H9 (cell line): Measurements from ENCODE around the gene TMEM184B. TPM values are rescaled to one million over a fixed set of nuclear protein-coding genes. Genes with fewer than 3 reads are reported as not detected.

Source experiments
- DNase-seq: peaks from one replicate; pipeline ENCODE4 v3.0.0-alpha.2; 2017
- H2AFZ ChIP-seq: one replicate; pipeline ENCODE4 v1.6.1; 2013; ENCODE audit warnings: mild to moderate bottlenecking, low read length, control low read depth, moderate library complexity
- H2AK5ac ChIP-seq: 2 replicates; pipeline ENCODE4 v1.6.1; 2013; ENCODE audit warnings: low read length, control low read depth, mixed read lengths; ENCODE audit not compliant: insufficient read length
- H2BK120ac ChIP-seq: one replicate; pipeline ENCODE4 v1.6.1; 2013; ENCODE audit warnings: low read depth, mild to moderate bottlenecking, low read length, control low read depth, inconsistent platforms; ENCODE audit not compliant: poor library complexity, severe bottlenecking
- H2BK12ac ChIP-seq: 2 replicates; pipeline ENCODE4 v1.6.1; 2013; ENCODE audit warnings: low read length, control low read depth, mixed read lengths, low read depth; ENCODE audit not compliant: insufficient read length
- H2BK15ac ChIP-seq: 2 replicates; pipeline ENCODE4 v1.6.1; 2013; ENCODE audit warnings: low read depth, low read length, control low read depth
- H2BK20ac ChIP-seq: one replicate; pipeline ENCODE4 v1.6.1; 2013; ENCODE audit warnings: low read depth, mild to moderate bottlenecking, low read length, control low read depth, inconsistent platforms; ENCODE audit not compliant: poor library complexity, severe bottlenecking
- H2BK5ac ChIP-seq: 2 replicates; pipeline ENCODE4 v1.6.1; 2013; ENCODE audit warnings: low read length, control low read depth, mixed read lengths; ENCODE audit not compliant: insufficient read length
- H3K14ac ChIP-seq: 2 replicates; pipeline ENCODE4 v1.6.1; 2013; ENCODE audit warnings: low read length, control low read depth; ENCODE audit not compliant: insufficient read depth
- H3K18ac ChIP-seq: 2 replicates; pipeline ENCODE4 v1.6.1; 2013; ENCODE audit warnings: low read depth, mild to moderate bottlenecking, mixed read lengths, low read length, control low read depth; ENCODE audit not compliant: insufficient read length
- H3K23ac ChIP-seq: 2 replicates; pipeline ENCODE4 v1.6.1; 2013; ENCODE audit warnings: low read length, control low read depth, mixed read lengths, low read depth; ENCODE audit not compliant: insufficient read length
- H3K23me2 ChIP-seq: 2 replicates; pipeline ENCODE4 v1.6.1; 2013; ENCODE audit warnings: low read depth, mild to moderate bottlenecking, mixed read lengths, low read length, control low read depth; ENCODE audit not compliant: insufficient read length, poor library complexity, severe bottlenecking
- H3K27ac ChIP-seq: 2 replicates; pipeline ENCODE4 v1.5.1; 2013; ENCODE audit warnings: low read length, control low read depth, mixed read lengths, low read depth; ENCODE audit not compliant: insufficient read length
- H3K27me3 ChIP-seq: 2 replicates; pipeline ENCODE4 v1.6.1; 2013; ENCODE audit warnings: low read length, control low read depth, inconsistent platforms; ENCODE audit not compliant: insufficient read depth
- H3K4ac ChIP-seq: 2 replicates; pipeline ENCODE4 v1.6.1; 2013; ENCODE audit warnings: low read depth, mild to moderate bottlenecking, control low read depth, inconsistent platforms, low read length, moderate library complexity
- H3K4me1 ChIP-seq: 2 replicates; pipeline ENCODE4 v1.6.1; 2013; ENCODE audit warnings: low read length, control low read depth, inconsistent platforms; ENCODE audit not compliant: insufficient read depth
- H3K4me2 ChIP-seq: 2 replicates; pipeline ENCODE4 v1.6.1; 2013; ENCODE audit warnings: low read length, control low read depth, mixed read lengths; ENCODE audit not compliant: insufficient read length, insufficient read depth
- H3K56ac ChIP-seq: 2 replicates; pipeline ENCODE4 v1.6.1; 2013; ENCODE audit warnings: low read depth, mild to moderate bottlenecking, mixed read lengths, low read length, control low read depth; ENCODE audit not compliant: insufficient read length
- H3K79me1 ChIP-seq: 2 replicates; pipeline ENCODE4 v1.6.1; 2013; ENCODE audit warnings: low read depth, mild to moderate bottlenecking, moderate library complexity, low read length, control low read depth, inconsistent platforms; ENCODE audit not compliant: insufficient read depth, poor library complexity, severe bottlenecking
- H3K79me2 ChIP-seq: 2 replicates; pipeline ENCODE4 v1.6.1; 2013; ENCODE audit warnings: low read length, control low read depth, inconsistent platforms; ENCODE audit not compliant: insufficient read depth
- H3K9ac ChIP-seq: 2 replicates; pipeline ENCODE4 v1.6.1; 2013; ENCODE audit warnings: low read length, control low read depth, mixed read lengths; ENCODE audit not compliant: insufficient read length; ENCODE audit errors: extremely low read depth
- H3K9me3 ChIP-seq: one replicate; pipeline ENCODE4 v1.6.1; 2013; ENCODE audit warnings: low read depth, low read length, inconsistent platforms; ENCODE audit not compliant: control insufficient read depth
- H3T11ph ChIP-seq: one replicate; pipeline ENCODE4 v1.6.1; 2013; ENCODE audit warnings: mild to moderate bottlenecking, low read length, control low read depth, inconsistent platforms
- H4K20me1 ChIP-seq: one replicate; pipeline ENCODE4 v1.6.1; 2013; ENCODE audit not compliant: control insufficient read depth, insufficient read length, insufficient read depth
- H4K5ac ChIP-seq: 2 replicates; pipeline ENCODE4 v1.6.1; 2013; ENCODE audit warnings: low read depth, mild to moderate bottlenecking, mixed read lengths, low read length, control low read depth; ENCODE audit not compliant: insufficient read length
- H4K8ac ChIP-seq: replicated peaks from 2 replicates; pipeline ENCODE4 v1.6.1; 2013; ENCODE audit warnings: low read length, control low read depth, mixed read lengths, low read depth; ENCODE audit not compliant: insufficient read length
- H4K91ac ChIP-seq: 2 replicates; pipeline ENCODE4 v1.6.1; 2013; ENCODE audit warnings: low read depth, mild to moderate bottlenecking, moderate library complexity, mixed read lengths, low read length, control low read depth; ENCODE audit not compliant: insufficient read length
- H3K27ac Mint-ChIP-seq, 3 experiments: 2 replicates in 2 of 3; 3 replicates in 1 of 3; pipeline ENCODE4 v1.8.0; 2020 to 2021; ENCODE audit warnings: mixed read lengths in 3 of 3, mild to moderate bottlenecking in 1 of 3, moderate library complexity in 1 of 3
- H3K27me3 Mint-ChIP-seq: 2 replicates; pipeline ENCODE4 v1.8.0; 2021; ENCODE audit warnings: low read depth, mild to moderate bottlenecking, moderate library complexity, mixed read lengths
- H3K36me3 Mint-ChIP-seq, 3 experiments: 2 replicates in 2 of 3; 3 replicates in 1 of 3; pipeline ENCODE4 v1.8.0; 2020 to 2021; ENCODE audit warnings: low read depth in 3 of 3, mixed read lengths in 3 of 3; ENCODE audit not compliant: insufficient read depth in 1 of 3
- H3K4me1 Mint-ChIP-seq, 2 experiments: 2 replicates each; pipeline ENCODE4 v1.8.0; 2020; ENCODE audit warnings: mixed read lengths in 2 of 2
- H3K4me3 Mint-ChIP-seq, 2 experiments: 2 replicates in 1 of 2; 3 replicates in 1 of 2; pipeline ENCODE4 v1.8.0; 2020 to 2021; ENCODE audit warnings: mild to moderate bottlenecking in 2 of 2, mixed read lengths in 2 of 2, moderate library complexity in 1 of 2
- H3K9me3 Mint-ChIP-seq, 2 experiments: 2 replicates in 1 of 2; 3 replicates in 1 of 2; pipeline ENCODE4 v1.8.0; 2020; ENCODE audit warnings: mild to moderate bottlenecking in 2 of 2, mixed read lengths in 2 of 2, moderate library complexity in 1 of 2
- CTCF ChIP-seq: fragments of 200-600 bp; sonication (generic); conservative IDR thresholded peaks from 3 replicates; pipeline ENCODE4 v1.8.0; 2021; ENCODE audit warnings: antibody characterized with exemption, mild to moderate bottlenecking
- WGBS: extraction: QIAGEN DNeasy Blood & Tissue Kit; methylation state at CpG from one replicate; pipeline ENCODE4 v1.1.7; 2013; ENCODE audit warnings: missing lambda C conversion rate, low lambda C conversion rate, mixed read lengths; ENCODE audit not compliant: insufficient read length; ENCODE audit errors: extremely low coverage; 5-methylcytosine and 5-hydroxymethylcytosine counted together
- total RNA-seq: library from RNA; stranded (reverse); gene quantifications from 2 replicates; pipeline ENCODE4 v1.2.1, GENCODE V29; 2021

The TMEM184B gene
- total RNA-seq, 1 experiment from 2014 or later = 58.5 TPM

DNA sequence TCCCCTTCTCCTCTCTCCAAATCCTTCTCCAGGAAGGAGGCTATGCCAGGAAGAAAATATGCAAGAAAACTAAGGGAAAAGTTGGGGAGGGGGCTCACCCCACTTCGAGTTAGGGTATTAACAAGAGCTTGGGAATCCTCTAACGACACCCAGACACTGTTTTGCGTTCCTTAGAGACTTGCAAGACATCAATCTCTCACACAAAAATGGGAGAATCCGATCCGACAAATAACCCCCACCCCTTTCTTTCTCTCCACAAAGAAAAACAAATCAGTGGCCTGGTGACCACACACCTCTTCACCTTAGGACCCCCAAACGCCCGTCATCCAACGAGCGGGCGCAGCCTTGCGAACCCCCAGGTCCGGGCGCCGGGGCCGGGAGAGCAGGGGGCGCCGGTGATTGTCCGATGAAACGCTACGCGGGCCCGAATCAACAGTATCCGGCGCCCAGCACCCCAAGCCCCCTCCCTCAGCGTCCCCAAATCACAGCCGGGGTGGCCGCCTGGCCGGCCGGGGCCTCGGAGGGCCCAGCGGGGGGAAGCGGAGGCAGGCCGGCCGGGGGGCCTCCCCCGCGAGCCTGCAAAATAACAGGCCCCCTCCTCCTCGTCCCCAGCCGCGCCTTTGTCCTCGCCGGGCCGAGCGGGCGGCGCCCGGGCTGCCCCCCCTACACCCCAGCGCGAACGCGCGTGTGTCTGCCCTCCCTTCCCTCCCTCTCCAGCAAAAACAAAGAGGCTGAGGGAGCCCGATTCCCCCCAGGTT lies 43.7 kb upstream of the TMEM184B start:
- no peaks in the 10 kb centered on the region for H3K27me3 Mint-ChIP-seq
- no peak for DNase-seq
- Histone ChIP-seq H3K14ac (peak overlapping the region; percentile 25; the same call in 1 of the 2 replicates), H3K9me3 (no peaks in the 10 kb centered on the region), H2AFZ (no peak overlapping the region), H3K18ac (peak overlapping the region; percentile 51), H3K56ac (no peak overlapping the region), H2BK5ac (no peak overlapping the region), H3K4ac (no peak overlapping the region; the same call in 1 of the 2 replicates), H2BK15ac (no peak overlapping the region), H3K23me2 (peaks cover 13% of the 10 kb centered on the region), H2AK5ac (no peak overlapping the region), H3K27ac (no peak overlapping the region), H3K23ac (no peak overlapping the region), H3K4me2 (peak overlapping the region; percentile 85), H3K79me1 (no peaks in the 10 kb centered on the region), H4K8ac (no peak overlapping the region), H2BK120ac (no peak overlapping the region), H2BK12ac (no peak overlapping the region), H4K91ac (no peak overlapping the region), H2BK20ac (no peak overlapping the region), H4K5ac (no peak overlapping the region), H3K27me3 (no peaks in the 10 kb centered on the region), H4K20me1 (peaks cover 2% of the 10 kb centered on the region), H3K4me1 (peaks cover 10% of the 10 kb centered on the region; the same call in 1 of the 2 replicates), H3K79me2 (peaks cover 47% of the 10 kb centered on the region; the same call in 1 of the 2 replicates), H3K9ac (peak overlapping the region; percentile 97), H3T11ph (no peak overlapping the region)
- no CpG with 5 or more reads among the region's 52 CpGs for WGBS
- peaks cover 21 to 49% (median 25%) of the 10 kb centered on the region in 3 experiments; a peak in 6 of 7 replicates for H3K36me3 Mint-ChIP-seq
- no peaks in the 10 kb centered on the region; a peak in 1 of 5 replicates for H3K9me3 Mint-ChIP-seq
- peak overlapping the region; percentile 93 to 97 for H3K4me3 Mint-ChIP-seq
- H3K27ac Mint-ChIP-seq = peak overlapping the region; percentile 95 to 100 (median 97)
- no peak for TF ChIP-seq CTCF
- peaks cover 67 to 78% of the 10 kb centered on the region in 2 experiments for H3K4me1 Mint-ChIP-seq
